ENCODE results near the gene DTNA. TPM values are rescaled to one million over a fixed set of nuclear protein-coding genes. Genes with fewer than 3 reads are reported as not detected.

Gene DTNA
- polyA plus RNA-seq, 1 donor from 2014 or later = 53.9 TPM

GRCh38 chr18:34848156-34848555, 138.1 kb downstream of the DTNA start:
- TF ChIP-seq SMC3 (conservative IDR thresholded peaks at IDR 0.05; ENCODE audit: poor library complexity) = no peak
- TF ChIP-seq CTCF (IDR thresholded peaks at IDR 0.05; ENCODE audit: poor library complexity, severe bottlenecking) = no peak
- TF ChIP-seq MXI1 (conservative IDR thresholded peaks at IDR 0.05; ENCODE audit: poor library complexity, severe bottlenecking) = no peak
- TF ChIP-seq, protein P1, sequence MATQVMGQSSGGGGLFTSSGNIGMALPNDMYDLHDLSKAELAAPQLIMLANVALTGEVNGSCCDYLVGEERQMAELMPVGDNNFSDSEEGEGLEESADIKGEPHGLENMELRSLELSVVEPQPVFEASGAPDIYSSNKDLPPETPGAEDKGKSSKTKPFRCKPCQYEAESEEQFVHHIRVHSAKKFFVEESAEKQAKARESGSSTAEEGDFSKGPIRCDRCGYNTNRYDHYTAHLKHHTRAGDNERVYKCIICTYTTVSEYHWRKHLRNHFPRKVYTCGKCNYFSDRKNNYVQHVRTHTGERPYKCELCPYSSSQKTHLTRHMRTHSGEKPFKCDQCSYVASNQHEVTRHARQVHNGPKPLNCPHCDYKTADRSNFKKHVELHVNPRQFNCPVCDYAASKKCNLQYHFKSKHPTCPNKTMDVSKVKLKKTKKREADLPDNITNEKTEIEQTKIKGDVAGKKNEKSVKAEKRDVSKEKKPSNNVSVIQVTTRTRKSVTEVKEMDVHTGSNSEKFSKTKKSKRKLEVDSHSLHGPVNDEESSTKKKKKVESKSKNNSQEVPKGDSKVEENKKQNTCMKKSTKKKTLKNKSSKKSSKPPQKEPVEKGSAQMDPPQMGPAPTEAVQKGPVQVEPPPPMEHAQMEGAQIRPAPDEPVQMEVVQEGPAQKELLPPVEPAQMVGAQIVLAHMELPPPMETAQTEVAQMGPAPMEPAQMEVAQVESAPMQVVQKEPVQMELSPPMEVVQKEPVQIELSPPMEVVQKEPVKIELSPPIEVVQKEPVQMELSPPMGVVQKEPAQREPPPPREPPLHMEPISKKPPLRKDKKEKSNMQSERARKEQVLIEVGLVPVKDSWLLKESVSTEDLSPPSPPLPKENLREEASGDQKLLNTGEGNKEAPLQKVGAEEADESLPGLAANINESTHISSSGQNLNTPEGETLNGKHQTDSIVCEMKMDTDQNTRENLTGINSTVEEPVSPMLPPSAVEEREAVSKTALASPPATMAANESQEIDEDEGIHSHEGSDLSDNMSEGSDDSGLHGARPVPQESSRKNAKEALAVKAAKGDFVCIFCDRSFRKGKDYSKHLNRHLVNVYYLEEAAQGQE (IDR thresholded peaks at IDR 0.05; ENCODE audit: borderline replicate concordance) = no peak
- H3K9me3 ChIP-seq (ENCODE audit: low read length) = no peaks in the 10 kb centered on the region
- H3K4me3 ChIP-seq (ENCODE audit: low read length) = peak overlapping the region; percentile 40
- H3F3A ChIP-seq (ENCODE audit: insufficient read depth, low read length, poor library complexity, severe bottlenecking) = peaks cover 21% of the 10 kb centered on the region
- H3K27ac ChIP-seq (ENCODE audit: low read length) = peak overlapping the region; percentile 90
- no peaks in the 10 kb centered on the region for H3K79me2 ChIP-seq (replicated peaks; ENCODE audit: insufficient read depth, low read length)
- peak overlapping the region; percentile 52 for H3K9ac ChIP-seq (ENCODE audit: low read length)
- no peaks in the 10 kb centered on the region for H3K27me3 ChIP-seq (ENCODE audit: insufficient read depth, low read depth, low read length)
- H3K36me3 ChIP-seq (ENCODE audit: insufficient read depth, low read length) = no peaks in the 10 kb centered on the region
- H3K4me2 ChIP-seq (ENCODE audit: low read length) = peak overlapping the region; percentile 46
- peak overlapping the region; percentile 46 for H2AFZ ChIP-seq (ENCODE audit: low read depth, low read length)
- H3K9me2 ChIP-seq (ENCODE audit: insufficient read depth, low read length) = no peaks in the 10 kb centered on the region
- H4K20me1 ChIP-seq (ENCODE audit: insufficient read depth) = no peaks in the 10 kb centered on the region

DNA sequence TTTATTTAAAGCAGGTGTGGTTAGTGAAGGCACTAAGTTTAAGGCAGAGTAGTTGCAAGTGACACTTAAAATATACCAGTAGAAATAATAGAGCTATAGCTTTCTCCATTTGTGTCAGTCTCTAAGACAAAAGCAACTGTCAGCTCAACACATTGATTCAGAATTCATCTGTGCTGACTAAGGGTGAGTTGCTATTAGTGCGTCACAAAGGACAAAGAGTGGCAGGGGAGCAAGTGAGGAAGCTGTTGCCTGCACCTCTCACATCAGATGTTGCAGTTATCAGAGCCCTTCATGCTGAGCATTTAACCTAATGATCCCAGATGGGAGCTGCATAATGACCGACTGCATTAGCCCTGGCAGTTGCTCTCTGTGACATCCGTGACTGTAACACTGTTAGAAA, 138.6 kb downstream of the DTNA start:
- Histone ChIP-seq H3K27ac (ENCODE audit: low read length) (peak overlapping the region; percentile 90), H3F3A (ENCODE audit: insufficient read depth, low read length, poor library complexity, severe bottlenecking) (peaks cover 21% of the 10 kb centered on the region), H3K4me3 (ENCODE audit: low read length) (peak overlapping the region; percentile 40), H3K27me3 (ENCODE audit: insufficient read depth, low read depth, low read length) (no peaks in the 10 kb centered on the region), H3K4me2 (ENCODE audit: low read length) (peak overlapping the region; percentile 46), H2AFZ (ENCODE audit: low read depth, low read length) (peak overlapping the region; percentile 46), H4K20me1 (ENCODE audit: insufficient read depth) (no peaks in the 10 kb centered on the region), H3K79me2 (replicated peaks; ENCODE audit: insufficient read depth, low read length) (no peaks in the 10 kb centered on the region), H3K9ac (ENCODE audit: low read length) (peak overlapping the region; percentile 52), H3K9me3 (ENCODE audit: low read length) (no peaks in the 10 kb centered on the region), H3K36me3 (ENCODE audit: insufficient read depth, low read length) (no peaks in the 10 kb centered on the region), H3K9me2 (ENCODE audit: insufficient read depth, low read length) (no peaks in the 10 kb centered on the region)
- peak; percentile 11 for TF ChIP-seq TAF1 (IDR thresholded peaks at IDR 0.05; ENCODE audit: low read depth)
- TF ChIP-seq RAD21 (conservative IDR thresholded peaks at IDR 0.05) = no peak
- TF ChIP-seq POLR2AphosphoS5 (IDR thresholded peaks at IDR 0.05) = peak; percentile 93
- TF ChIP-seq EZH2 (IDR thresholded peaks at IDR 0.05; ENCODE audit: borderline replicate concordance, insufficient read depth, low read length, poor library complexity, severe bottlenecking) = no peak
- TF ChIP-seq EP300 (conservative IDR thresholded peaks at IDR 0.05; ENCODE audit: poor library complexity, severe bottlenecking) = peak; percentile 94
- peak; percentile 9 for TF ChIP-seq MXI1 (conservative IDR thresholded peaks at IDR 0.05; ENCODE audit: poor library complexity, severe bottlenecking)
- TF ChIP-seq, protein P1 (IDR thresholded peaks at IDR 0.05; ENCODE audit: borderline replicate concordance) = peak; percentile 19
- no peak for TF ChIP-seq CTCF (IDR thresholded peaks at IDR 0.05; ENCODE audit: poor library complexity, severe bottlenecking)
- no peak for TF ChIP-seq SMC3 (conservative IDR thresholded peaks at IDR 0.05; ENCODE audit: poor library complexity)
